HG03175 (cell line): ENCODE measurements around the gene SCYGR7.
"Not testable (repeated sequence)": the region's sequence is repeated elsewhere in the genome, so short reads cannot be mapped to it uniquely, and the experiment has no call there.

Source experiments
- ATAC-seq: cut with Tn5 transposase; IDR thresholded peaks from one replicate; pipeline ENCODE4 v1.9.1; 2021; ENCODE audit warnings: mild to moderate bottlenecking, moderate library complexity; ENCODE audit not compliant: unreplicated experiment

Gene SCYGR7

GRCh38 chr2:227728035-227728434 lies at the start of gene SCYGR7:
Gene SCYGR7 (plus strand): TSS chr2:227728335. CDS start chr2:227728335, 0 bp downstream.
- no peak for ATAC-seq

- ATAC-seq: no peak
These were observed 43.9 kb upstream of the SCYGR7 start for GRCh38 chr2:227684258-227684657.

- ATAC-seq: no peak
These were observed 40.9 kb upstream of the SCYGR7 start for GRCh38 chr2:227687189-227687588.

GRCh38 chr2:227696990-227697679 lies 31.0 kb upstream of the SCYGR7 start:
- ATAC-seq: no peak

- no peak for ATAC-seq
These were observed 26.6 kb upstream of the SCYGR7 start for GRCh38 chr2:227701556-227701955.

- ATAC-seq: no peak
These were observed 24.8 kb upstream of the SCYGR7 start for GRCh38 chr2:227703280-227703732.

GRCh38 chr2:227703961-227704360 lies 24.2 kb upstream of the SCYGR7 start:
- ATAC-seq: no peak

- ATAC-seq: no peak
These were observed 21.3 kb upstream of the SCYGR7 start for GRCh38 chr2:227706859-227707258.

GRCh38 chr2:227707390-227707789 lies 20.7 kb upstream of the SCYGR7 start:
- ATAC-seq: no peak

- ATAC-seq: no peak
These were observed 17.1 kb upstream of the SCYGR7 start for GRCh38 chr2:227710986-227711385.

- ATAC-seq: no peak
These were observed 14.8 kb upstream of the SCYGR7 start for GRCh38 chr2:227713291-227713690.

GRCh38 chr2:227716501-227716900 lies 11.6 kb upstream of the SCYGR7 start:
- no peak for ATAC-seq

- no peak for ATAC-seq
These were observed 10.2 kb upstream of the SCYGR7 start, which contains the start of gene SLC19A3 for GRCh38 chr2:227717687-227718567. Gene SLC19A3 (minus strand): TSS chr2:227718028. CDS start chr2:227702318, 15,710 bp downstream.

- no peak for ATAC-seq
These were observed 8.5 kb upstream of the SCYGR7 start for GRCh38 chr2:227719641-227720040.

- no peak for ATAC-seq
These were observed 7.5 kb upstream of the SCYGR7 start for GRCh38 chr2:227720680-227721079.

GRCh38 chr2:227722821-227723220 lies 5.3 kb upstream of the SCYGR7 start:
- ATAC-seq: not testable (repeated sequence)

GRCh38 chr2:227724394-227725039 lies 3.6 kb upstream of the SCYGR7 start, which contains the start of gene SCYGR6:
Gene SCYGR6 (minus strand): TSS chr2:227724757. CDS start chr2:227724757, 0 bp downstream.
- no peak for ATAC-seq

- ATAC-seq: no peak
These were observed 11.2 kb downstream of the SCYGR7 start for GRCh38 chr2:227739351-227739750.

GRCh38 chr2:227740705-227741104 lies 12.6 kb downstream of the SCYGR7 start:
- not testable (repeated sequence) for ATAC-seq

GRCh38 chr2:227745594-227745993 lies 17.5 kb downstream of the SCYGR7 start, which contains the start of gene SCYGR8:
Gene SCYGR8 (plus strand): TSS chr2:227745894. CDS start chr2:227745894, 0 bp downstream.
- ATAC-seq: no peak

GRCh38 chr2:227748079-227748478 lies 19.9 kb downstream of the SCYGR7 start:
- no peak for ATAC-seq
